ENCODE data around the gene MMAB. TPM values are rescaled to one million over a fixed set of nuclear protein-coding genes. Genes with fewer than 3 reads are reported as not detected.

The MMAB gene
- total and polyA plus RNA-seq, 10 of the 15 experiments (the other 5 are each of a cell fraction or from before 2014, with no cell fraction given) = 10.6 to 65.3 (median 45.2) TPM

DNA sequence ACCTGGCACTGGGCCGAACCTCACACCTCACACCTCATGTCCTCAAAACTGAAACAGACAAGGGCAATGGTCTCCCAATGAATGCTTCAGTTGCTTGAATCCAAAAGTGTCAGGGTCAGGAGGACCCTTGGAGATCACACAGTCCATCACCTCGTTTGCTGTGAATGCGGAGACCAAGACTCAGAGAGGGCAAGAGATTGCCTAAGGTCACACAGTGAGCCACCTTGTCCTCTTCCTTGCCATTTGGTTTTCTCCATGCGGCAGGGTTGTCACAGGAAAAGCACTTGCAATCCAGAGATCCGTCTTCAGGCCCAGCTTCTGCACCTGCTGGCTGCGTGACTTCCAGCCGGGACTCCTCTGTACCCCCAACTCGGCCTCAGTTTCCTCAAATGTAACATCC is 28.3 kb upstream of the MMAB start:
- DNase-seq (ENCODE audit: low read depth, low spot score) (no peak), ATAC-seq (no peak), FAIRE-seq (no peak)
- no peaks in the 10 kb centered on the region for H3K27me3 ChIP-seq (replicated peaks in 1 of 2; ENCODE audit: control insufficient read depth in 2 of 2, insufficient read depth in 2 of 2, low read length in 1 of 2)
- WGBS (ENCODE audit: insufficient coverage, insufficient replicate concordance, low lambda C conversion rate, missing lambda C conversion rate) = 62% methylated on average over 8 of the region's 8 CpGs
- CTCF ChIA-PET = no interaction called here
- H4K20me1 ChIP-seq (ENCODE audit: control insufficient read depth, insufficient read depth) = no peaks in the 10 kb centered on the region
- in situ Hi-C loops (cut with MboI) = no loop called here
- no peaks in the 10 kb centered on the region for H3K4me1 ChIP-seq (ENCODE audit: control insufficient read depth, insufficient read depth, low read length)
- RAD21 ChIA-PET (ENCODE audit: unreplicated experiment) = no interaction called here
- H3K36me3 ChIP-seq (ENCODE audit: control insufficient read depth in 2 of 2, insufficient read depth in 2 of 2, low read length in 1 of 2) = no peaks in the 10 kb centered on the region; a peak in 1 of 4 replicates
- SMC1A ChIA-PET (ENCODE audit: uncharacterized antibody, unreplicated experiment) = no interaction called here
- TF ChIP-seq E2F8 (IDR thresholded peaks at IDR 0.05; ENCODE audit: low read depth, partially characterized antibody) (no peak), CREB1 (IDR thresholded peaks at IDR 0.05; ENCODE audit: low read depth) (no peak), CEBPZ (IDR thresholded peaks at IDR 0.05; ENCODE audit: low read depth, low read length) (no peak), ESRRA (IDR thresholded peaks at IDR 0.05; ENCODE audit: low read length) (no peak), CBX3 (IDR thresholded peaks at IDR 0.05; ENCODE audit: borderline replicate concordance, low read depth) (no peak), NFIC (IDR thresholded peaks at IDR 0.05; ENCODE audit: low read depth, low read length) (no peak), EGR1 (IDR thresholded peaks at IDR 0.05; ENCODE audit: borderline replicate concordance in 1 of 2, low read depth in 2 of 2, low read length in 2 of 2) (no peak), ASH2L (IDR thresholded peaks at IDR 0.05; ENCODE audit: borderline replicate concordance, low read depth) (no peak), CEBPB (IDR thresholded peaks at IDR 0.05; ENCODE audit: borderline replicate concordance in 1 of 2, low read depth in 2 of 2, low read length in 2 of 2) (no peak), GATAD2B (conservative IDR thresholded peaks at IDR 0.05; ENCODE audit: low read depth) (no peak), STAT3 (IDR thresholded peaks at IDR 0.05; ENCODE audit: low read depth, low read length) (no peak), IKZF1 (conservative IDR thresholded peaks at IDR 0.05) (no peak), KAT2A (conservative IDR thresholded peaks at IDR 0.05; ENCODE audit: control insufficient read depth, low read depth, low read length) (no peak), MEF2B (IDR thresholded peaks at IDR 0.05; ENCODE audit: partially characterized antibody, poor library complexity, severe bottlenecking) (no peak), PML (IDR thresholded peaks at IDR 0.05; ENCODE audit: low read length) (no peak), ELK1 (IDR thresholded peaks at IDR 0.05; ENCODE audit: low read depth, low read length) (no peak), RBBP5 (conservative IDR thresholded peaks at IDR 0.05) (no peak), FOS (IDR thresholded peaks at IDR 0.05; ENCODE audit: borderline replicate concordance, extremely low read depth, insufficient read length) (no peak)
- H3K4me2 ChIP-seq (ENCODE audit: control insufficient read depth, insufficient read depth) = no peak overlapping the region
- no peaks in the 10 kb centered on the region for H3K79me2 ChIP-seq (ENCODE audit: control insufficient read depth, insufficient read depth, low read length)
- no peak overlapping the region for H3K4me3 ChIP-seq
- H2AFZ ChIP-seq (ENCODE audit: control insufficient read depth, low read depth, low read length) = no peak overlapping the region
- no peaks in the 10 kb centered on the region for H3K9me3 ChIP-seq (replicated peaks; ENCODE audit: control insufficient read depth, insufficient read depth, low read length)
- POLR2A ChIA-PET = no interaction called here
- H3K27ac ChIP-seq (ENCODE audit: control insufficient read depth, insufficient read depth) = no peak overlapping the region
- no peak overlapping the region for H3K9ac ChIP-seq (ENCODE audit: control insufficient read depth, insufficient read depth, low read length)
- BruUV-seq (replicated peaks) = no TSS peak
- intact Hi-C loops (cut with micrococcal nuclease; ENCODE audit: unreplicated experiment) = no loop called here

Measured in GM12878 (cell line).